ENCODE data around the gene MAP3K8.

Gene MAP3K8

GRCh38 chr10:30433730-30434272 lies at the start of gene MAP3K8:
Gene MAP3K8 (plus strand): TSS chr10:30434184. CDS start chr10:30438939, 4,755 bp downstream.
- peak; percentile 90 for DNase-seq (ENCODE audit: low spot score)

GRCh38 chr10:30384701-30385201 lies 49.2 kb upstream of the MAP3K8 start:
- DNase-seq (ENCODE audit: low spot score) = peak; percentile 31

- no peak for DNase-seq (ENCODE audit: low spot score)
Observed at GRCh38 chr10:30386801-30387588, 47.0 kb upstream of the MAP3K8 start.

- peak; percentile 65 for DNase-seq (ENCODE audit: low spot score)
Observed at GRCh38 chr10:30387646-30388243, 46.2 kb upstream of the MAP3K8 start.

GRCh38 chr10:30389543-30389942 lies 44.4 kb upstream of the MAP3K8 start:
- DNase-seq (ENCODE audit: low spot score) = no peak

GRCh38 chr10:30390207-30390606 lies 43.8 kb upstream of the MAP3K8 start:
- no peak for DNase-seq (ENCODE audit: low spot score)

GRCh38 chr10:30391266-30391665 lies 42.7 kb upstream of the MAP3K8 start:
- DNase-seq (ENCODE audit: low spot score) = no peak

GRCh38 chr10:30392564-30392990 lies 41.4 kb upstream of the MAP3K8 start:
- DNase-seq (ENCODE audit: low spot score) = peak; percentile 90

- DNase-seq (ENCODE audit: low spot score) = no peak
Observed at GRCh38 chr10:30396293-30396692, 37.7 kb upstream of the MAP3K8 start.

- no peak for DNase-seq (ENCODE audit: low spot score)
Observed at GRCh38 chr10:30396698-30397097, 37.3 kb upstream of the MAP3K8 start.

GRCh38 chr10:30398193-30398592 lies 35.8 kb upstream of the MAP3K8 start:
- no peak for DNase-seq (ENCODE audit: low spot score)

GRCh38 chr10:30398788-30399187 lies 35.2 kb upstream of the MAP3K8 start:
- DNase-seq (ENCODE audit: low spot score) = no peak

GRCh38 chr10:30403494-30403893 lies 30.5 kb upstream of the MAP3K8 start:
- no peak for DNase-seq (ENCODE audit: low spot score)

GRCh38 chr10:30404540-30404939 lies 29.4 kb upstream of the MAP3K8 start:
- no peak for DNase-seq (ENCODE audit: low spot score)

GRCh38 chr10:30411263-30411662 lies 22.7 kb upstream of the MAP3K8 start:
- DNase-seq (ENCODE audit: low spot score) = no peak

- no peak for DNase-seq (ENCODE audit: low spot score)
Observed at GRCh38 chr10:30412901-30413300, 21.1 kb upstream of the MAP3K8 start.

- DNase-seq (ENCODE audit: low spot score) = peak; percentile 79
Observed at GRCh38 chr10:30413996-30414576, 19.9 kb upstream of the MAP3K8 start.

- no peak for DNase-seq (ENCODE audit: low spot score)
Observed at GRCh38 chr10:30415593-30415992, 18.4 kb upstream of the MAP3K8 start.

GRCh38 chr10:30417301-30417700 lies 16.7 kb upstream of the MAP3K8 start:
- no peak for DNase-seq (ENCODE audit: low spot score)

- no peak for DNase-seq (ENCODE audit: low spot score)
Observed at GRCh38 chr10:30420266-30420665, 13.7 kb upstream of the MAP3K8 start.

- DNase-seq (ENCODE audit: low spot score) = no peak
Observed at GRCh38 chr10:30420766-30421165, 13.2 kb upstream of the MAP3K8 start.

- no peak for DNase-seq (ENCODE audit: low spot score)
Observed at GRCh38 chr10:30422151-30422695, 11.8 kb upstream of the MAP3K8 start.

Data from AG20443 (cell line).